ENCODE measurements around the gene AOC1.
A peak's percentile ranks its signal among the peaks of the same experiment; 100 is the strongest.
"Not testable (repeated sequence)": the region's sequence is repeated elsewhere in the genome, so short reads cannot be mapped to it uniquely, and the experiment has no call there.

The AOC1 gene

GRCh38 chr7:150896562-150897209, 44.4 kb downstream of the AOC1 start:
- DNase-seq (ENCODE audit: low read depth): no peak

- no peak for DNase-seq (ENCODE audit: low read depth)
Measured at GRCh38 chr7:150897502-150898474, 45.5 kb downstream of the AOC1 start.

GRCh38 chr7:150898475-150899011, 46.2 kb downstream of the AOC1 start:
- peak; percentile 64 for DNase-seq (ENCODE audit: low read depth)

- DNase-seq (ENCODE audit: low read depth): no peak
Measured at GRCh38 chr7:150900675-150901074, 48.4 kb downstream of the AOC1 start.

- DNase-seq (ENCODE audit: low read depth): no peak
Measured at GRCh38 chr7:150901160-150902035, 49.1 kb downstream of the AOC1 start.

GRCh38 chr7:150902078-150903033, 50.0 kb downstream of the AOC1 start:
- DNase-seq (ENCODE audit: low read depth): no peak

GRCh38 chr7:150903606-150904005, 51.3 kb downstream of the AOC1 start:
- no peak for DNase-seq (ENCODE audit: low read depth)

- no peak for DNase-seq (ENCODE audit: low read depth)
Measured at GRCh38 chr7:150904011-150904909, 51.9 kb downstream of the AOC1 start.

GRCh38 chr7:150908173-150908572, 55.9 kb downstream of the AOC1 start:
- DNase-seq (ENCODE audit: low read depth): no peak

- peak; percentile 22 for DNase-seq (ENCODE audit: low read depth)
Measured at GRCh38 chr7:150909200-150909995, 57.1 kb downstream of the AOC1 start.

GRCh38 chr7:150910305-150910995, 58.1 kb downstream of the AOC1 start:
- not testable (repeated sequence) for DNase-seq (ENCODE audit: low read depth)

GRCh38 chr7:150910996-150911422, 58.7 kb downstream of the AOC1 start:
- no peak for DNase-seq (ENCODE audit: low read depth)
